K562 (cell line): ENCODE data around the gene TNN. TPM values are rescaled to one million over a fixed set of nuclear protein-coding genes. Genes with fewer than 3 reads are reported as not detected.
A peak's percentile ranks its signal among the peaks of the same experiment; 100 is the strongest.

Experiments
- ATAC-seq: fragments of 200-7000 bp; cut with Tn5 transposase; 3 replicates; pipeline ENCODE4 v1.9.1; 2020; ENCODE audit warnings: moderate library complexity
- BruUV-seq: library from RNA; stranded (reverse); fragments of 400-500 nt; replicated peaks from 2 replicates; lab custom pipeline; 2021; lab: Mats Ljungman, UMichigan
- CTCF ChIA-PET: fragments of 300-600 bp; formaldehyde crosslinking; extraction: SDS; loops from one replicate; lab custom pipeline; 2021; ENCODE audit warnings: low intra/inter-chr PET ratio; lab: Yijun Ruan, JAX
- POLR2A ChIA-PET: fragments of 300-600, 350-650 bp; sonication (Branson Sonifier 250); formaldehyde crosslinking; extraction: SDS; loops from one replicate; lab custom pipeline; 2021; ENCODE audit warnings: antibody characterized with exemption, inconsistent platforms; lab: Yijun Ruan, JAX
- DNase-seq, 4 experiments: peaks; one replicate each; pipeline versions ENCODE4 v3.0.0 to v3.0.0-alpha.2; 2011 to 2018; ENCODE audit warnings: low spot score in 3 of 4, mixed read lengths in 3 of 4; ENCODE audit errors: extremely low read depth in 1 of 4
- FAIRE-seq: peaks from 2 replicates; lab custom pipeline; 2011; peaks lifted over from hg19 to GRCh38; lab: Jason Lieb, UNC
- H2AFZ ChIP-seq: 2 replicates; pipeline ENCODE4 v1.6.0; 2011; ENCODE audit warnings: low read depth, low read length, control low read depth, inconsistent platforms
- H3K27ac ChIP-seq: fragments of 200-600 bp; 3 replicates; pipeline ENCODE4 v1.8.0; 2011; ENCODE audit warnings: low read depth, mild to moderate bottlenecking, control low read depth, inconsistent platforms, low read length, moderate library complexity, mixed read lengths; ENCODE audit errors: extremely low read depth
- H3K27me3 ChIP-seq, 2 experiments: fragments of 300-600 bp in 1 of 2; 2 replicates in 1 of 2; 3 replicates in 1 of 2; pipeline versions ENCODE4 v1.6.0 to v1.8.0; 2011; ENCODE audit warnings: inconsistent platforms in 2 of 2, low read length in 2 of 2, mild to moderate bottlenecking in 1 of 2, mixed read lengths in 1 of 2, moderate library complexity in 1 of 2; ENCODE audit not compliant: control insufficient read depth in 2 of 2, insufficient read depth in 2 of 2
- H3K36me3 ChIP-seq: fragments of 300-600 bp; 3 replicates; pipeline ENCODE4 v1.8.0; 2011; ENCODE audit warnings: mild to moderate bottlenecking, low read length, inconsistent platforms; ENCODE audit not compliant: control insufficient read depth, insufficient read depth
- H3K4me1 ChIP-seq, 2 experiments: fragments of 200-600 bp in 1 of 2; replicated peaks in 1 of 2; 2 replicates in 1 of 2; 3 replicates in 1 of 2; pipeline versions ENCODE4 v1.5.1 to v1.8.0; 2011; ENCODE audit warnings: inconsistent platforms in 2 of 2, low read length in 2 of 2, mild to moderate bottlenecking in 1 of 2, mixed read lengths in 1 of 2, moderate library complexity in 1 of 2; ENCODE audit not compliant: control insufficient read depth in 2 of 2, insufficient read depth in 2 of 2
- H3K4me2 ChIP-seq: 2 replicates; pipeline ENCODE4 v1.6.1; 2011; ENCODE audit warnings: low read length, control low read depth, inconsistent platforms, mixed read lengths; ENCODE audit not compliant: insufficient read depth
- H3K4me3 ChIP-seq: fragments of 200-600 bp; sonication (generic), shearing (Covaris generic); 2 replicates; pipeline ENCODE4 v1.5.1; 2016; ENCODE audit warnings: control low read depth, inconsistent platforms
- H3K79me2 ChIP-seq: fragments of 200-600 bp; 3 replicates; pipeline ENCODE4 v1.8.0; 2011; ENCODE audit warnings: low read length, inconsistent platforms; ENCODE audit not compliant: control insufficient read depth, insufficient read depth
- H3K9ac ChIP-seq, 2 experiments: 2 replicates each; pipeline versions ENCODE4 v1.6.0 to v1.6.1; 2011; ENCODE audit warnings: low read depth in 2 of 2, low read length in 2 of 2, control low read depth in 1 of 2, inconsistent platforms in 1 of 2, mild to moderate bottlenecking in 1 of 2, mixed read lengths in 1 of 2; ENCODE audit not compliant: insufficient read depth in 1 of 2
- H3K9me1 ChIP-seq: one replicate; pipeline ENCODE4 v1.6.0; 2011; ENCODE audit warnings: inconsistent platforms, mild to moderate bottlenecking, low read length, moderate library complexity; ENCODE audit not compliant: control insufficient read depth, insufficient read depth
- H3K9me3 ChIP-seq: replicated peaks from 2 replicates; pipeline ENCODE4 v1.5.1; 2011; ENCODE audit warnings: low read depth, low read length, inconsistent platforms; ENCODE audit not compliant: control insufficient read depth, insufficient read depth
- H4K20me1 ChIP-seq: replicated peaks from 2 replicates; pipeline ENCODE4 v1.6.1; 2011; ENCODE audit warnings: low read length, inconsistent platforms, mixed read lengths; ENCODE audit not compliant: control insufficient read depth, insufficient read depth
- ARID1B ChIP-seq: fragments of 450-650 bp; IDR thresholded peaks from 2 replicates; pipeline ENCODE4 v1.6.1; 2016; ENCODE audit warnings: antibody characterized with exemption, mild to moderate bottlenecking, inconsistent platforms
- CTCFL ChIP-seq: IDR thresholded peaks from 2 replicates; pipeline ENCODE4 v1.6.1; 2011; ENCODE audit warnings: borderline replicate concordance, low read depth, mild to moderate bottlenecking, moderate library complexity, low read length; ENCODE audit not compliant: insufficient read depth, poor library complexity, severe bottlenecking
- HSF4 ChIP-seq: fragments of 250-450 bp; sonication (Bioruptor Pico); IDR thresholded peaks from 2 replicates; pipeline ENCODE4 v2.1.2; 2022; ENCODE audit warnings: mild to moderate bottlenecking, moderate library complexity, borderline replicate concordance
- KLF16 ChIP-seq: IDR thresholded peaks from 2 replicates; pipeline ENCODE4 v1.6.1; 2016; ENCODE audit warnings: antibody characterized with exemption
- MYNN ChIP-seq, 2 experiments: sonication (generic); formaldehyde crosslinking in 1 of 2; IDR thresholded peaks; 2 replicates each; pipeline versions ENCODE4 v1.5.0 to v1.6.1; 2016 to 2020; ENCODE audit warnings: antibody characterized with exemption in 1 of 2, missing genetic modification reagents in 1 of 2
- NONO ChIP-seq, 2 experiments: fragments of 200-400 bp in 1 of 2; fragments of 450-650 bp in 1 of 2; formaldehyde crosslinking in 1 of 2; IDR thresholded peaks; 2 replicates each; pipeline ENCODE4 v1.6.1; 2017; ENCODE audit warnings: low read depth in 2 of 2, mild to moderate bottlenecking in 2 of 2, moderate library complexity in 2 of 2, low read length in 1 of 2
- PCBP1 ChIP-seq: fragments of 200-400 bp; formaldehyde crosslinking; IDR thresholded peaks from 2 replicates; pipeline ENCODE4 v1.6.1; 2018; ENCODE audit warnings: mild to moderate bottlenecking, low read depth, low read length; ENCODE audit not compliant: poor library complexity, severe bottlenecking
- PKNOX1 ChIP-seq: fragments of 450-650 bp; IDR thresholded peaks from 2 replicates; pipeline ENCODE4 v1.6.1; 2016
- PRDM10 ChIP-seq: fragments of 450-650 bp; IDR thresholded peaks from 2 replicates; pipeline ENCODE4 v1.6.1; 2018; ENCODE audit not compliant: partially characterized antibody
- RBFOX2 ChIP-seq: fragments of 200-400 bp; formaldehyde crosslinking; IDR thresholded peaks from 2 replicates; pipeline ENCODE4 v1.6.1; 2017; ENCODE audit warnings: low read depth, mild to moderate bottlenecking, low read length, moderate library complexity
- SMARCA5 ChIP-seq: fragments of 450-650 bp; IDR thresholded peaks from 2 replicates; pipeline ENCODE4 v1.6.1; 2016
- THRAP3 ChIP-seq: fragments of 450-650 bp; IDR thresholded peaks from 2 replicates; pipeline ENCODE4 v1.6.1; 2016; ENCODE audit warnings: mild to moderate bottlenecking, inconsistent platforms, borderline replicate concordance
- ZNF316 ChIP-seq: fragments of 450-650 bp; IDR thresholded peaks from 2 replicates; pipeline ENCODE4 v1.6.1; 2016
- WGBS: fragments of 100-300 bp; shearing (Covaris generic); methylation state at CpG from one replicate; pipeline ENCODE4 v1.1.6; 2016; ENCODE audit warnings: low coverage, mixed read lengths; ENCODE audit not compliant: insufficient coverage; ENCODE audit errors: missing lambda C conversion rate; 5-methylcytosine and 5-hydroxymethylcytosine counted together
- in situ Hi-C: fragments of 300-500 bp; cut with MboI; formaldehyde crosslinking; loops from 4 replicates; pipeline ENCODE4 v1.15.0; 2018; ENCODE audit warnings: inconsistent platforms, mixed read lengths
- intact Hi-C: fragments of 100-400 bp; cut with micrococcal nuclease; formaldehyde crosslinking; loops from 2 replicates; pipeline ENCODE4 v1.14.2; 2022
- polyA plus RNA-seq, 8 experiments: library from polyadenylated mRNA; depleted of rRNA in 4 of 8; stranded (reverse) in 5 of 8; unstranded in 3 of 8; fragments of >200 nt; fragmentation: Nextera tagmentation in 2 of 8; fragmentation: Illumina TruSeq in 1 of 8; extraction: Ambion mirVana in 2 of 8; extraction: Trizol in 1 of 8; gene quantifications; 2 replicates each; pipeline versions ENCODE4 v1.2.1 to v1.2.3, GENCODE V29; 2011 to 2014; ENCODE audit warnings: inconsistent platforms in 1 of 8, missing spikeins in 1 of 8
- total RNA-seq, 7 experiments: library from RNA; depleted of rRNA in 6 of 7; stranded (reverse); fragments of >200 nt in 6 of 7; fragmentation: Illumina TruSeq in 2 of 7; extraction: Trizol in 2 of 7; gene quantifications; 2 replicates each; pipeline versions ENCODE4 v1.2.1 to v1.2.3, GENCODE V29; 2011 to 2021; ENCODE audit warnings: low replicate concordance in 1 of 7

The TNN gene
- total and polyA plus RNA-seq, 9 of the 15 experiments (the other 6 are each of a cell fraction or from before 2014, with no cell fraction given) = 0.01 to 0.09 (median 0.07) TPM; not detected in 4

GRCh38 chr1:175192630-175193526 is 125.2 kb downstream of the TNN start, which contains the start of gene KIAA0040:
TSS of gene KIAA0040 (minus strand) at chr1:175192776. CDS start at chr1:175161013, 31,763 bp downstream.
- Histone ChIP-seq H3K9me1 (peaks cover 2% of the 10 kb centered on the region), H3K4me1 (peaks cover 13 to 24% of the 10 kb centered on the region in 2 experiments), H3K79me2 (peaks cover 8% of the 10 kb centered on the region; the same call in 1 of the 3 replicates), H3K4me2 (peak within 1 kb of the TSS; percentile 85), H4K20me1 (no peaks in the 10 kb centered on the region), H3K9ac (peak within 1 kb of the TSS; percentile 57 to 92), H3K4me3 (peak within 1 kb of the TSS; percentile 44), H2AFZ (peak within 1 kb of the TSS; percentile 87), H3K9me3 (no peaks in the 10 kb centered on the region), H3K36me3 (no peaks in the 10 kb centered on the region), H3K27ac (peak within 1 kb of the TSS; percentile 52), H3K27me3 (peaks cover 7 to 8% of the 10 kb centered on the region in 2 experiments; a peak in 3 of 5 replicates)
- BruUV-seq = no TSS peak
- WGBS = under 1% methylated on average over 55 of the region's 62 CpGs
- peak; percentile 84 for ATAC-seq
- in situ Hi-C loops = no loop called here
- intact Hi-C loops = no loop called here
- ChIA-PET CTCF (interaction anchor here (0.6 kb wide), 1 partner anchor 15 kb away, joined by 3 read pairs; no protein-coding TSS in a partner anchor), POLR2A (interaction anchor here (1.0 to 1.6 kb wide), 5 partner anchors 10 to 41 kb away, joined by 4 to 6 read pairs (median 5); no protein-coding TSS in a partner anchor)
- FAIRE-seq = no peak
- peak; percentile 87 to 94 (median 91) for DNase-seq
- TF ChIP-seq ZNF316 (no peak), CTCFL (peak; percentile 7), ARID1B (peak; percentile 20; the same call in 1 of the 2 replicates), PCBP1 (peak; percentile 75), HSF4 (CRISPR knock-in tag) (no peak), NONO (IDR thresholded peaks at IDR 0.05; ENCODE audit: low read depth in 2 of 2, low read length in 1 of 2) (0 out of 4 replicates have a peak, but pooled peaks of 1 of the 2 experiments have one; percentile 53), SMARCA5 (no peak), PKNOX1 (peak; percentile 66; the same call in 1 of the 2 replicates), THRAP3 (no peak), PRDM10 (peak; percentile 86), KLF16 (no peak), RBFOX2 (peak; percentile 54), MYNN (IDR thresholded peaks at IDR 0.05) (peak; percentile 39; the same call in 1 of the 2 replicates), MYNN (CRISPR knock-in tag; IDR thresholded peaks at IDR 0.05) (no peak)
